Liver (tissue), 9 donors: Measurements from ENCODE around the gene GUK1. TPM values are rescaled to one million over a fixed set of nuclear protein-coding genes. Genes with fewer than 3 reads are reported as not detected.

ENCODE experiments used
- DNase-seq: peaks from one replicate; pipeline ENCODE4 v3.0.0-alpha.2; 2017; ENCODE audit warnings: low spot score
- H3K27ac ChIP-seq, 2 donors: one replicate each; pipeline ENCODE4 v1.7.0; 2013; ENCODE audit warnings: inconsistent platforms in 2 of 2, low read length in 2 of 2, control low read depth in 1 of 2, low read depth in 1 of 2, mild to moderate bottlenecking in 1 of 2
- H3K27me3 ChIP-seq, 4 donors: one replicate each; pipeline versions ENCODE4 v1.6.1 to v1.7.0; 2013; ENCODE audit warnings: low read length in 3 of 4, inconsistent platforms in 1 of 4, mild to moderate bottlenecking in 1 of 4, moderate library complexity in 1 of 4; ENCODE audit not compliant: control insufficient read depth in 4 of 4, insufficient read depth in 4 of 4
- H3K36me3 ChIP-seq, 4 donors: one replicate each; pipeline versions ENCODE4 v1.6.1 to v1.7.0; 2013; ENCODE audit warnings: low read length in 3 of 4, mild to moderate bottlenecking in 3 of 4, low read depth in 1 of 4, moderate library complexity in 1 of 4; ENCODE audit not compliant: control insufficient read depth in 4 of 4, insufficient read depth in 3 of 4
- H3K4me1 ChIP-seq, 4 donors: one replicate each; pipeline versions ENCODE4 v1.6.1 to v1.7.0; 2013; ENCODE audit warnings: low read length in 3 of 4, mild to moderate bottlenecking in 3 of 4, moderate library complexity in 1 of 4; ENCODE audit not compliant: control insufficient read depth in 4 of 4, insufficient read depth in 4 of 4
- H3K4me3 ChIP-seq, 3 donors: one replicate each; pipeline versions ENCODE4 v1.6.1 to v1.7.0; 2013; ENCODE audit warnings: low read length in 3 of 3, control low read depth in 1 of 3, low read depth in 1 of 3, mild to moderate bottlenecking in 1 of 3
- H3K9ac ChIP-seq, 2 donors: one replicate each; pipeline ENCODE4 v1.7.0; 2013; ENCODE audit warnings: low read length in 2 of 2, mild to moderate bottlenecking in 2 of 2, moderate library complexity in 2 of 2, control low read depth in 1 of 2, low read depth in 1 of 2
- H3K9me3 ChIP-seq, 4 donors: one replicate each; pipeline versions ENCODE4 v1.6.1 to v1.7.0; 2013; ENCODE audit warnings: low read length in 3 of 4; ENCODE audit not compliant: control insufficient read depth in 4 of 4
- EGR1 ChIP-seq, 2 donors: IDR thresholded peaks; 2 replicates each; pipeline ENCODE4 v1.6.1; 2016 to 2018; ENCODE audit warnings: antibody characterized with exemption in 2 of 2, low read depth in 2 of 2
- FOXA2 ChIP-seq: IDR thresholded peaks from 2 replicates; pipeline ENCODE4 v1.6.1; 2016; ENCODE audit warnings: antibody characterized with exemption
- GABPA ChIP-seq, 2 donors: IDR thresholded peaks in 1 of 2; conservative IDR thresholded peaks in 1 of 2; 2 replicates each; pipeline ENCODE4 v1.6.1; 2016; ENCODE audit warnings: antibody characterized with exemption in 2 of 2, mild to moderate bottlenecking in 1 of 2, moderate library complexity in 1 of 2
- HNF4A ChIP-seq, 2 donors: conservative IDR thresholded peaks; 2 replicates each; pipeline ENCODE4 v1.6.1; 2016; ENCODE audit warnings: antibody characterized with exemption in 2 of 2, mild to moderate bottlenecking in 2 of 2
- HNF4G ChIP-seq: IDR thresholded peaks from 2 replicates; pipeline ENCODE4 v1.6.1; 2016; ENCODE audit warnings: antibody characterized with exemption
- JUND ChIP-seq, 2 donors: IDR thresholded peaks; 2 replicates each; pipeline ENCODE4 v1.6.1; 2016; ENCODE audit warnings: antibody characterized with exemption in 2 of 2
- NR2F2 ChIP-seq: IDR thresholded peaks from 2 replicates; pipeline ENCODE4 v1.6.1; 2016; ENCODE audit warnings: antibody characterized with exemption
- RAD21 ChIP-seq, 2 donors: IDR thresholded peaks; 2 replicates each; pipeline ENCODE4 v1.6.1; 2016; ENCODE audit warnings: antibody characterized with exemption in 2 of 2, mild to moderate bottlenecking in 2 of 2
- REST ChIP-seq: IDR thresholded peaks from 2 replicates; pipeline ENCODE4 v1.6.1; 2016; ENCODE audit warnings: antibody characterized with exemption, mild to moderate bottlenecking
- RXRA ChIP-seq, 2 donors: IDR thresholded peaks; 2 replicates each; pipeline ENCODE4 v1.6.1; 2017 to 2018; ENCODE audit warnings: antibody characterized with exemption in 2 of 2, mild to moderate bottlenecking in 1 of 2
- TAF1 ChIP-seq: conservative IDR thresholded peaks from 2 replicates; pipeline ENCODE4 v1.6.1; 2016; ENCODE audit warnings: antibody characterized with exemption, mild to moderate bottlenecking
- YY1 ChIP-seq: IDR thresholded peaks from 2 replicates; pipeline ENCODE4 v1.6.1; 2016; ENCODE audit warnings: antibody characterized with exemption, mild to moderate bottlenecking
- ZBTB33 ChIP-seq: IDR thresholded peaks from 2 replicates; pipeline ENCODE4 v1.6.1; 2016; ENCODE audit warnings: antibody characterized with exemption
- WGBS: extraction: QIAGEN DNeasy Blood & Tissue Kit; methylation state at CpG from one replicate; pipeline ENCODE4 v1.1.7; 2013; 5-methylcytosine and 5-hydroxymethylcytosine counted together
- polyA plus RNA-seq, 2 donors: library from polyadenylated mRNA; stranded (reverse) in 1 of 2; unstranded in 1 of 2; fragments of 200-250 nt in 1 of 2; fragments of >200 nt in 1 of 2; fragmentation: Nextera tagmentation in 1 of 2; extraction: Ambion mirVana in 1 of 2; gene quantifications; one replicate each; pipeline versions ENCODE4 v1.2.1 to v1.2.3, GENCODE V29; 2013 to 2015
- total RNA-seq, 2 donors: library from RNA; depleted of rRNA; stranded (reverse); fragments of >200 nt; gene quantifications; one replicate each; pipeline ENCODE4 v1.2.3, GENCODE V29; 2014
- TF ChIP-seq, protein P1 (sequence below): IDR thresholded peaks from 2 replicates; pipeline ENCODE4 v1.6.1; 2016; ENCODE audit warnings: antibody characterized with exemption
- donor health status: healthy.
- donor health status: healthy.
- donor health status: healthy.
- donor health status: healthy.
- donor health status: healthy.

The GUK1 gene
- total and polyA plus RNA-seq, 4 donors, result 147 to 251 (median 216) TPM

- TF ChIP-seq ZBTB33 (no peak), GABPA (IDR thresholded peaks at IDR 0.05 in 1 of 2, conservative IDR thresholded peaks at IDR 0.05 in 1 of 2) (no peak), RAD21 (IDR thresholded peaks at IDR 0.05) (no peak), FOXA2 (no peak), NR2F2 (no peak), JUND (IDR thresholded peaks at IDR 0.05) (no peak)
Measured at GRCh38 chr1:228180959-228181644, 41.0 kb downstream of the GUK1 start (continued).

DNA sequence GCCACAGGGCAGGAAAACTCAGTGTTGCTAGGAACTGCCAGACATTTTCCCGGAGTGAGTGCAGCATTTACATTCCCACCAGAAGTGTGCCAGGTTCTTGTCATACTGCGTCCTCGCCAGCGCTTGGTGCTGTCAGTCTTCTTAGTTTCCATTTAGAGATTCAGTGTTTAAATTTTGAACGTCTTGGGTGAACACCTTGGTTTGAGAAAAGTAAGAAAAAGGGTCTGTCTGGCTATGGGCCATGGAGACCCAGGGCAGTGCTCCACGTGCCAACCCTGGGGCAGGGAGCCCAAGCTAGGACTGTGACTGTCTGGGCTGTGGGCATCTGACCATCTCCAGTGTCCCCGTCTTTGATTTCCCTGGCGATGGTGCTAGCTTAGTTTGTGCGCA is 41.6 kb downstream of the GUK1 start:
- TF ChIP-seq RAD21 (IDR thresholded peaks at IDR 0.05) (no peak), REST (no peak), EGR1 (IDR thresholded peaks at IDR 0.05; ENCODE audit: low read depth in 2 of 2) (no peak), TAF1 (no peak), HNF4A (conservative IDR thresholded peaks at IDR 0.05) (no peak), YY1 (no peak), RXRA (IDR thresholded peaks at IDR 0.05) (no peak), FOXA2 (no peak), ZBTB33 (no peak), HNF4G (no peak)
- TF ChIP-seq, protein P1, sequence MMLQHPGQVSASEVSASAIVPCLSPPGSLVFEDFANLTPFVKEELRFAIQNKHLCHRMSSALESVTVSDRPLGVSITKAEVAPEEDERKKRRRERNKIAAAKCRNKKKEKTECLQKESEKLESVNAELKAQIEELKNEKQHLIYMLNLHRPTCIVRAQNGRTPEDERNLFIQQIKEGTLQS, result no peak
- Histone ChIP-seq H3K27me3 (no peaks in the 10 kb centered on the region), H3K9me3 (no peaks in the 10 kb centered on the region), H3K36me3 (peaks cover 0 to 3% (median 0%) of the 10 kb centered on the region in 4 donors), H3K9ac (no peak overlapping the region), H3K4me3 (no peak overlapping the region), H3K4me1 (no peaks in the 10 kb centered on the region), H3K27ac (no peak overlapping the region)
- 91% methylated on average over 9 of the region's 9 CpGs for WGBS
- DNase-seq, result no peak
